Measurements from ENCODE around the gene LRRN2. TPM values are rescaled to one million over a fixed set of nuclear protein-coding genes. Genes with fewer than 3 reads are reported as not detected.
"Not testable (repeated sequence)": the region's sequence is repeated elsewhere in the genome, so short reads cannot be mapped to it uniquely, and the experiment has no call there.

The LRRN2 gene
- total RNA-seq, 1 donor from 2014 or later = 2.3 TPM

GRCh38 chr1:204587621-204588020, 97.9 kb downstream of the LRRN2 start:
- intact Hi-C loops (cut with micrococcal nuclease) = no loop called here
- ATAC-seq (no peak), DNase-seq (no peak)

- intact Hi-C loops (cut with micrococcal nuclease) = no loop called here
- no peak for DNase-seq
Measured at GRCh38 chr1:204584699-204585372, 100.7 kb downstream of the LRRN2 start.

DNA sequence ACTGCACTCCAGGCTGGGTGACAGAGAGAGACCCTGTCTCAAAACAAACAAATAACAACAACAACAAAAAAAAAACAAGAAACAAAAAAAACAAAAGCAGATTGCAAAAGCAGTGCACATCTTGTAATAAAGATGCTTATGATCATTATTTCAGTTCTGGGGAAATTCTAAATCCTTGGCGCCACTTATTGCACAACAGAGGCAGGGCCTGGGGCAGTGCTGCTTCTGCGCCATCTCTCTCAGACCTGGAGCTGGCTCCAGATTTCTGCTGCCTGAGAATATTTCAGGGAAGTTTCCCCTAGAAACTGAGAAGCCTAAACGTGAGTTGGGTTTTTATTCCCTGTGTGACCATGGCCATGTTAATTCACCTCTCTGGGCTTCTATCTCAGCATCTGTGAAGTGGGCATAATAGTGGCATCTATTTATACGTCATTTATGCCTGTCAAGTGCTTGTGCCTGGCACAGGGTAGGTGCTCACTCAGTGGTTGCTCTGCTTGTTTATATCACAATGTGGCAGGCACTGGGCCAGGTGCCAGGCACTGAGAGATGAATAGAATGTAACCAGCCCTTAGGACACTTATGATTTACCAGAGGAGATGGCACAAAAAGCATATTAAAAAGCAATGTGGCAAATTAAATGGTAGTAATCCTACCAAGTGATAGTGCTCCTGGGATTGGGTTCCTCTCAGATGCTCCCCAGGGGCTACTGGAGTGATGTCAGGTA, 101.5 kb downstream of the LRRN2 start:
- intact Hi-C loops (cut with micrococcal nuclease) = no loop called here
- peak; percentile 95 for ATAC-seq
- DNase-seq = peak; percentile 88

More at GRCh38 chr1:204584699-204585372, 100.7 kb downstream of the LRRN2 start:
- peak; percentile 16 for ATAC-seq

- ATAC-seq (no peak), DNase-seq (no peak)
- intact Hi-C loops (cut with micrococcal nuclease) = no loop called here
Measured at GRCh38 chr1:204581759-204582158, 103.8 kb downstream of the LRRN2 start.

GRCh38 chr1:204580862-204581261, 104.7 kb downstream of the LRRN2 start:
- intact Hi-C loops (cut with micrococcal nuclease) = no loop called here
- DNase-seq (no peak), ATAC-seq (no peak)

- intact Hi-C loops (cut with micrococcal nuclease) = no loop called here
- no peak for ATAC-seq
Measured at GRCh38 chr1:204579681-204580080, 105.9 kb downstream of the LRRN2 start.

GRCh38 chr1:204578867-204579664, 106.5 kb downstream of the LRRN2 start:
- DNase-seq = peak; percentile 37
- peak; percentile 57 for ATAC-seq
- intact Hi-C loops (cut with micrococcal nuclease) = no loop called here

More at GRCh38 chr1:204579681-204580080, 105.9 kb downstream of the LRRN2 start:
- no peak for DNase-seq

- intact Hi-C loops (cut with micrococcal nuclease) = no loop called here
- DNase-seq (no peak), ATAC-seq (no peak)
Measured at GRCh38 chr1:204577794-204578478, 107.6 kb downstream of the LRRN2 start.

DNA sequence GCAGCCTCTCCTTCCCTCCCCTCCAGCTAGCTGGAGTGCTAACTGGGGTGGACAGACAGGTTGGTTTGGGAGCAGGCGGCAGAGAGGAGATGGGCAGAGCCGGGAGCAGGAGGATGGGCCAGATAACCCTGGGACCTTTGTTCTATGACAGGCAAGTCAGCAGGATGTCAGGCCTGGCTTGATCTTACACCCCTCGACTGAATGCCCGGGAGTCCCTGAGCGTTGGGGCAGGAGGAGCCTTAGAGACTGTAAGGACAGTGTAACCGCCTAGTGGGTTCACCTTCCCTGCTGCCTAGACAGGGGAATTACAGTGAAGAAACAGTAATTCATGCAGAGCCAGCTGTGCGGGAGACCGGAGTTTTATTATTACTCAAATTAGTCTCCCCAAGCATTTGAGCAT, 109.1 kb downstream of the LRRN2 start:
- DNase-seq (no peak), ATAC-seq (no peak)
- intact Hi-C loops (cut with micrococcal nuclease) = no loop called here

DNA sequence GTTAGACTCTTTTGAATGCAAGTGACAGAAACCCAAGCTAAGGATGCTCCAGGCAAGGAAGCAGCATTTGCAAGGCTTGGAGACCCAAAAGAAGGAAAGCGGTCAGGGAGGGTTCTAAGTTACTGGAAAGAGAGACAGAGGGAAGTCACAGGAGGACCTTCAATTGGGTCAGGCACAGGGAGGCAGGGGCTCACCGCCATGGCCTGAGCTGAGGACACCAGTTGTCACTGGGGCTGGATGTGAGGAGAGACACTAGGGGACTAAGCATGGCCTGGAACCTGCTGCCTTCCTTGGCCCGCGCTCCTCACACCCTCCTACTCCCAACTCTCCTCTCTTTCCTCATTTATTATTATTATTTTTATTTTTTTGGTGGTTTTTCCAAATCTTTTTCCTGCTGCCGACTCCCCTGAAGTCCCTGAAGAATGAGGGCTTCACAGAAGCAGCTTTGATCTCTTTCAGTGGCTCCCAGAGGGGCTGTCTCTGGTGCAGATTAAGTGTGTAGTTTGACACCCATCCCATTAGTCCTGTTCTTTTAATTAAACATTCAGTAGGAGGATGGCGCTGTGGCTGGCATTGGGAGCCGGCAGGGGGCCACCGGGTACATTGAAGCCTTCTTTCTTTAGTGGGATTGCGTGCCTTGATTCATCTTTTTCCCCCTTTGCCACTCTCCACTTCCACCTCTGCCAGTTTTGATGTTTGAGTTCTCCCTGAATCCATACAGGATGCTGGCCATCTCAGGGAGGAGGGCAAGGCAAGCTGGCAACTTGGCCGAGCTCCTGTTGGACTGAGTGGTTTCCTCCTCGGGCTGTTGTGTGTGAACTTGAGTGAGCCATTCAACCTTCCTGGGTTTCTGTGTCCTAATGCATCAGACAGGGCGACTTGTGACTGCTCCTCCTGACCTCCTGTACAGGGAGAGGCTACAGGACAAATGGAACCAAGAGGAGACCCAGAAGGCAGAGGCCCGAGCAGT, 110.0 kb downstream of the LRRN2 start:
- DNase-seq (no peak), ATAC-seq (no peak)
- intact Hi-C loops (cut with micrococcal nuclease) = no loop called here

- DNase-seq = peak; percentile 78
- peak; percentile 93 for ATAC-seq
- intact Hi-C loops (cut with micrococcal nuclease) = no loop called here
Measured at GRCh38 chr1:204574865-204575163, 110.7 kb downstream of the LRRN2 start.

DNA sequence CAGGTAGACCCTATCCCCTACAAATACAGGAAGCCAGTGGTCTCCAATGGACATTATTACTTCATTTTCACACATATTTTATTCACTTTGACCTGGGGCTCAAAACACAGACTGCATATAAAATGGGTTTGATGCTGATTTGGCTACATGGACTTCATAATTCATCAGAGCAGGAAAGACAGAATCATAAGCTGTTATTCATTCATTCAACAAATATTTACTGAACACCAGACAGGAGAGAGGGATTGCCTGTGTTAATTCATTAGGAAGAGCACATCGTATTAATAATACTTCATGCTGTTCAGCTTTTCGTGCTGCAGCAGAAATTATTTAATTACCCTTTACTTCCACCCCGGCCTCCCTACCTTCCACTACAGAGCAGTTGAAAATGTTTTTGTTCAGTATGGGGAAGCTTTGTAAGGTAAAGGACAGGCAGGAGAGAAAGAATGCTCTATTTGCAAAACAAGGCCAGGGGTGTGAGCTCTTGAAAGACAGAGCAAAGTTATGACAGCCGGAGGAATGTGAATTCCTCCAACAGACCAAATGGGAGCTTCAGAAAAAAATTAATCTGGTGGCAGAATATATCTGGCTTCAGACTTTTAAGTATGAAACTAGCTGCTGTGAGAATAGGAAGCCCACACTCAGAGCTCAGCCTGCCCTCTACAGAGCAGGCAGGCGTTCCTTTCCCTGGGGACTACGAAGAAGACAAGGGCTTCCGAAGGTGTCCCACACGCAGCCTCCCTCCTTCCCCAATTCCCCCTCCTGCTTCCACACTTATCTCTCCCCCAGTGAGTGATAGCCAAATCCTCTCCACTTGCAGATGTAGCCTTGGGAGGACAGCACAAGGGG, 111.3 kb downstream of the LRRN2 start:
- no peak for DNase-seq
- ATAC-seq = no peak
- intact Hi-C loops (cut with micrococcal nuclease) = no loop called here

GRCh38 chr1:204572923-204573922, 112.3 kb downstream of the LRRN2 start:
- DNase-seq (no peak), ATAC-seq (no peak)
- intact Hi-C loops (cut with micrococcal nuclease) = no loop called here

GRCh38 chr1:204571631-204572030, 113.9 kb downstream of the LRRN2 start:
- DNase-seq = no peak
- intact Hi-C loops (cut with micrococcal nuclease) = no loop called here
- ATAC-seq = no peak

DNA sequence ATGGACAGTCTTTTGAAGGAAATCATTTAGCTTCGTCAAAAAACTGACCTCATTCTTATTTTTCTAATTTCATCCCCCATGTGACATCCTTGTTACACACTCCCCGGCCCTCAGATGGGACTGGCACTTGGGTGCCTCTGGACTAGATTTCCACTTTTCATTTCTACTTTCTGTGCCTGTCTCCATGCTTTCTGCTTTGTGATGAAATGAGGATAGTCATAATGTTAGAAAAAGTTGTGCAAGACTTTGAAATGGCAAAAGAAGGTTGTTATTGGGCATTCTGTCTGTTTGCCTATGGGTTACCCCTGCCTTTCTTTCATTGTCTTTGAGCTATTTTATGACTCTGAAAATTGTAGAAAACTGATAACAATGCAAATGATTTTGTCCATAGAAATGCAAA, 114.4 kb downstream of the LRRN2 start:
- DNase-seq (no peak), ATAC-seq (no peak)
- intact Hi-C loops (cut with micrococcal nuclease) = no loop called here

- ATAC-seq; intact Hi-C loops (cut with micrococcal nuclease): not testable (repeated sequence)
Measured at GRCh38 chr1:204570021-204570420, 115.5 kb downstream of the LRRN2 start.

More at GRCh38 chr1:204570021-204570420, 115.5 kb downstream of the LRRN2 start:
- not testable (repeated sequence) for DNase-seq

All from left ventricle myocardium superior (tissue), 1 donor.